ENCODE results near the gene ATP2C2. TPM values are rescaled to one million over a fixed set of nuclear protein-coding genes. Genes with fewer than 3 reads are reported as not detected.
"Not testable (repeated sequence)": the region's sequence is repeated elsewhere in the genome, so short reads cannot be mapped to it uniquely, and the experiment has no call there.

Gene ATP2C2
- total and polyA plus RNA-seq, 2 donors (not counting 1 experiment from before 2014, with no cell fraction given), result not detected

DNA sequence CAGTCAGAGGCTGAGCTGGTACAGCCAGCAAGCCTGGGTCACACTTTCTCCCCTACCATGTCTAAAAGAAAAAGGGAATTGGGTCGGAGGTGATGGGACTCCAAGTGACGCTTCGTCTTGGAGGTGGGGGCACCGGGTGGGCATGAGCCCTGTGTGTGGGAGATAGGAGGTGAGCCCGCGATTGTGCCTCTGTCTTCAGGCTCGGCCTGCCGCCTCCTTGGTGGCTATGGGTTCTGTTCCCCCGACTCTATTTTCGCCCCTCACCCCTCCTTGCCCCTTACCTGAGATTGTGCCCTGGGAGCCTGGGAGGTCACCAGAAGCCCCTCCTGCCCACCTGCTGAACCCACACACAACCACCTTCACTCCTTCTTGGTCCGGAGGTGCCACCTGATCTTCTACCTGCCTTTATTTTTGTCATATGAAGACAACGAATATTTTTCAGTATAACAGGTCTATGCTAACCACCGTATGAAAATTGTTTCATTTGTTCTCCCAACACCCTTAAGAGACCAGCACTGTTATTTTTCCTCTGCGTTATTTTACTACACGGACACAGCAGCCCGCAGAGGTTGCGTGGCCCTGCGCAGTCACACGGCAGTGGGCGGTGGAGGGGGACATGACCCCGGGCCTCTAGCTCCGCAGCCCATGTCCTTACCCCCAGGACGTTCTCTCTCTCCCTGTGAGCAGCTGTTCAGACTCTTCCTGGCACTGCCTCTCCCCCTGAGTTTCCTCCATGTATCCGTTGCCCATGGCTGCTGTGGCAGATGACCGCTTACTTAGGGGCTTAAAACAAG, 49.9 kb downstream of the ATP2C2 start:
- peaks cover 0 to 11% (median 0%) of the 10 kb centered on the region in 3 donors for H3K9me3 ChIP-seq (ENCODE audit: control extremely low read depth in 1 of 3, control insufficient read depth in 2 of 3, insufficient read depth in 1 of 3, low read length in 2 of 3)
- ChIA-PET POLR2A (no interaction called here), CTCF (no interaction called here)
- H3K36me3 ChIP-seq (replicated peaks in 1 of 2; ENCODE audit: control extremely low read depth in 1 of 2, control insufficient read depth in 1 of 2, extremely low read depth in 1 of 2, insufficient read depth in 2 of 2, low read length in 1 of 2), result no peaks in the 10 kb centered on the region
- 97% methylated on average over 15 of the region's 25 CpGs for WGBS (ENCODE audit: insufficient coverage)
- intact Hi-C loops (cut with micrococcal nuclease), result no loop called here
- no peaks in the 10 kb centered on the region for H3K4me1 ChIP-seq (ENCODE audit: control insufficient read depth in 2 of 2, insufficient read depth in 2 of 2, low read length in 2 of 2)
- no peak overlapping the region for H2AFZ ChIP-seq (ENCODE audit: insufficient read depth, low read depth, low read length, poor library complexity, severe bottlenecking)
- no peak overlapping the region for H3K27ac ChIP-seq (ENCODE audit: low read length in 2 of 2)
- no peak overlapping the region for H3K4me3 ChIP-seq (ENCODE audit: control extremely low read depth in 1 of 5, extremely low read depth in 1 of 5, insufficient read depth in 1 of 5, low read depth in 2 of 5, low read length in 4 of 5)
- H3K4me2 ChIP-seq (replicated peaks; ENCODE audit: low read depth, low read length, poor library complexity, severe bottlenecking), result no peak overlapping the region
- no peak for DNase-seq
- Mint-ChIP-seq H3K4me1 (peaks cover 2% of the 10 kb centered on the region), H3K27ac (no peak overlapping the region), H3K9me3 (ENCODE audit: insufficient read depth) (peaks cover 2% of the 10 kb centered on the region), H3K27me3 (peaks cover 31% of the 10 kb centered on the region), H3K4me3 (no peak overlapping the region)
- TF ChIP-seq, protein P1, sequence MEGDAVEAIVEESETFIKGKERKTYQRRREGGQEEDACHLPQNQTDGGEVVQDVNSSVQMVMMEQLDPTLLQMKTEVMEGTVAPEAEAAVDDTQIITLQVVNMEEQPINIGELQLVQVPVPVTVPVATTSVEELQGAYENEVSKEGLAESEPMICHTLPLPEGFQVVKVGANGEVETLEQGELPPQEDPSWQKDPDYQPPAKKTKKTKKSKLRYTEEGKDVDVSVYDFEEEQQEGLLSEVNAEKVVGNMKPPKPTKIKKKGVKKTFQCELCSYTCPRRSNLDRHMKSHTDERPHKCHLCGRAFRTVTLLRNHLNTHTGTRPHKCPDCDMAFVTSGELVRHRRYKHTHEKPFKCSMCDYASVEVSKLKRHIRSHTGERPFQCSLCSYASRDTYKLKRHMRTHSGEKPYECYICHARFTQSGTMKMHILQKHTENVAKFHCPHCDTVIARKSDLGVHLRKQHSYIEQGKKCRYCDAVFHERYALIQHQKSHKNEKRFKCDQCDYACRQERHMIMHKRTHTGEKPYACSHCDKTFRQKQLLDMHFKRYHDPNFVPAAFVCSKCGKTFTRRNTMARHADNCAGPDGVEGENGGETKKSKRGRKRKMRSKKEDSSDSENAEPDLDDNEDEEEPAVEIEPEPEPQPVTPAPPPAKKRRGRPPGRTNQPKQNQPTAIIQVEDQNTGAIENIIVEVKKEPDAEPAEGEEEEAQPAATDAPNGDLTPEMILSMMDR (IDR thresholded peaks at IDR 0.05), result no peak
- TF ChIP-seq EZH2 (IDR thresholded peaks at IDR 0.05; ENCODE audit: borderline replicate concordance, insufficient read depth, low read depth, low read length, poor library complexity, severe bottlenecking), result no peak
- H3K27me3 ChIP-seq (replicated peaks in 1 of 4; ENCODE audit: control extremely low read depth in 1 of 4, control insufficient read depth in 3 of 4, insufficient read depth in 4 of 4, low read length in 3 of 4), result no peaks in the 10 kb centered on the region
- no peak for ATAC-seq (ENCODE audit: low read depth)
- H3K79me2 ChIP-seq (ENCODE audit: control insufficient read depth, insufficient read depth, low read length), result no peaks in the 10 kb centered on the region
- no peaks in the 10 kb centered on the region for H4K20me1 ChIP-seq (ENCODE audit: control insufficient read depth, insufficient read depth, low read length, poor library complexity, severe bottlenecking)
- H3K9ac ChIP-seq (ENCODE audit: low read length), result no peak overlapping the region

DNA sequence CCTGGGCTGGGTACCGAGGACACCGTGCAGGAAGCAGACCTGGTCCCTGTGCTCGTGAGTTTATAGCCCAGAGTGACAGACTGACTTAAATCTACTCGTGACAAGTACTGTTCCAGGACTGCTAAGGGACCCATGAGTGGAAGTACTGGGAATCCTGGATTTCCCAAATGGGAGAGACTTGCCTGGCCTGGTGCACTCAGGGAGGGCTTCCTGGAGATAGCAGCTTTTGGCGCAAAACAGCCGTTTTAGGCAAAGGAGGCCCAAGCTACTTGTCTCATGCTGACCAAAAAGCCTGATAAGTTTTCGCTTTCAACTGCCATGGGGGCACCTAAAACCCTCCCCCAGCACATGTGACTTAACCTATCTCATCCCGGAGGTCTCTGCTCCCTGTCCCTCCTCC, 51.4 kb downstream of the ATP2C2 start:
- Histone ChIP-seq H4K20me1 (ENCODE audit: control insufficient read depth, insufficient read depth, low read length, poor library complexity, severe bottlenecking) (no peaks in the 10 kb centered on the region), H3K4me3 (ENCODE audit: control extremely low read depth in 1 of 5, extremely low read depth in 1 of 5, insufficient read depth in 1 of 5, low read depth in 2 of 5, low read length in 4 of 5) (no peak overlapping the region), H3K9me3 (ENCODE audit: control extremely low read depth in 1 of 3, control insufficient read depth in 2 of 3, insufficient read depth in 1 of 3, low read length in 2 of 3) (peaks cover 0 to 14% (median 5%) of the 10 kb centered on the region in 3 donors), H3K9ac (ENCODE audit: low read length) (no peak overlapping the region), H3K79me2 (ENCODE audit: control insufficient read depth, insufficient read depth, low read length) (no peaks in the 10 kb centered on the region), H3K27me3 (replicated peaks in 1 of 4; ENCODE audit: control extremely low read depth in 1 of 4, control insufficient read depth in 3 of 4, insufficient read depth in 4 of 4, low read length in 3 of 4) (no peaks in the 10 kb centered on the region), H2AFZ (ENCODE audit: insufficient read depth, low read depth, low read length, poor library complexity, severe bottlenecking) (no peak overlapping the region), H3K36me3 (replicated peaks in 1 of 2; ENCODE audit: control extremely low read depth in 1 of 2, control insufficient read depth in 1 of 2, extremely low read depth in 1 of 2, insufficient read depth in 2 of 2, low read length in 1 of 2) (no peaks in the 10 kb centered on the region), H3K4me1 (ENCODE audit: control insufficient read depth in 2 of 2, insufficient read depth in 2 of 2, low read length in 2 of 2) (no peaks in the 10 kb centered on the region), H3K27ac (ENCODE audit: low read length in 2 of 2) (no peak overlapping the region), H3K4me2 (replicated peaks; ENCODE audit: low read depth, low read length, poor library complexity, severe bottlenecking) (no peak overlapping the region)
- Mint-ChIP-seq H3K27ac (no peak overlapping the region), H3K27me3 (peaks cover 21% of the 10 kb centered on the region), H3K4me3 (no peak overlapping the region), H3K9me3 (ENCODE audit: insufficient read depth) (peaks cover 2% of the 10 kb centered on the region), H3K4me1 (peaks cover 2% of the 10 kb centered on the region)
- POLR2A ChIA-PET, result no interaction called here
- ATAC-seq (ENCODE audit: low read depth) (no peak), DNase-seq (no peak)
- intact Hi-C loops (cut with micrococcal nuclease), result no loop called here
- TF ChIP-seq EZH2 (IDR thresholded peaks at IDR 0.05; ENCODE audit: borderline replicate concordance, insufficient read depth, low read depth, low read length, poor library complexity, severe bottlenecking), result no peak
- TF ChIP-seq, protein P1 (IDR thresholded peaks at IDR 0.05), result no peak
- CTCF ChIA-PET, result no interaction called here
- 89% methylated on average over 8 of the region's 8 CpGs for WGBS (ENCODE audit: insufficient coverage)

DNA sequence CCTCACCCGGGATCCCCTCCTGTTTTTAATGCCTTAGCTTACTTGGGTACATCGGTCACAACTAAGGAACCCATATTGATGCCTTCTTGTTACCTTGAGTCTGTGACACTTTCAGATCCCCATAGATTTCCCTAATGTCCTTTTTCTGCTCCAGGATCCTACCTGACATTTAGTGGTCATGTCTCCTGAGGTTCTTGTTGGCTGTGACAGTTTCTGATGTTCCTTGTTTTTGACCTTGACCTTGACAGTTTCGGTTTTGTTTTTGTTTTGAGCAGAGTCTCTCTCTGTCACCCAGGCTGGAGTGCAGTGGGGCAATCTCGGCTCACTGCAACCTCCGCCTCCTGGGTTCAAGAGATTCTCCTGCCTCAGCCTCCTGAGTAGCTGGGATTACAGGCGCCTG, 52.2 kb downstream of the ATP2C2 start:
- H3K4me1 Mint-ChIP-seq; H3K4me3 ChIP-seq (ENCODE audit: control extremely low read depth in 1 of 5, extremely low read depth in 1 of 5, insufficient read depth in 1 of 5, low read depth in 2 of 5, low read length in 4 of 5); H3K4me2 ChIP-seq (replicated peaks; ENCODE audit: low read depth, low read length, poor library complexity, severe bottlenecking); H3K27ac ChIP-seq (ENCODE audit: low read length in 2 of 2); DNase-seq; H3K4me3 Mint-ChIP-seq; H3K4me1 ChIP-seq (ENCODE audit: control insufficient read depth in 2 of 2, insufficient read depth in 2 of 2, low read length in 2 of 2); ATAC-seq (ENCODE audit: low read depth); H3K27ac Mint-ChIP-seq; POLR2A ChIA-PET; CTCF ChIA-PET; H3K36me3 ChIP-seq (replicated peaks in 1 of 2; ENCODE audit: control extremely low read depth in 1 of 2, control insufficient read depth in 1 of 2, extremely low read depth in 1 of 2, insufficient read depth in 2 of 2, low read length in 1 of 2); H3K9me3 Mint-ChIP-seq (ENCODE audit: insufficient read depth); H3K9ac ChIP-seq (ENCODE audit: low read length); H4K20me1 ChIP-seq (ENCODE audit: control insufficient read depth, insufficient read depth, low read length, poor library complexity, severe bottlenecking); intact Hi-C loops (cut with micrococcal nuclease); H3K79me2 ChIP-seq (ENCODE audit: control insufficient read depth, insufficient read depth, low read length); H3K27me3 ChIP-seq (replicated peaks in 1 of 4; ENCODE audit: control extremely low read depth in 1 of 4, control insufficient read depth in 3 of 4, insufficient read depth in 4 of 4, low read length in 3 of 4); H2AFZ ChIP-seq (ENCODE audit: insufficient read depth, low read depth, low read length, poor library complexity, severe bottlenecking): not testable (repeated sequence)
- peaks cover 0 to 14% (median 5%) of the 10 kb centered on the region in 3 donors for H3K9me3 ChIP-seq (ENCODE audit: control extremely low read depth in 1 of 3, control insufficient read depth in 2 of 3, insufficient read depth in 1 of 3, low read length in 2 of 3)
- H3K27me3 Mint-ChIP-seq, result peaks cover 21% of the 10 kb centered on the region
- 92% methylated on average over 3 of the region's 6 CpGs for WGBS (ENCODE audit: insufficient coverage)

All from B cell (primary cell).